ENCODE measurements around the gene DRD5.
A peak's percentile ranks its signal among the peaks of the same experiment; 100 is the strongest.
"Not testable (repeated sequence)": the region's sequence is repeated elsewhere in the genome, so short reads cannot be mapped to it uniquely, and the experiment has no call there.

The DRD5 gene

DNA sequence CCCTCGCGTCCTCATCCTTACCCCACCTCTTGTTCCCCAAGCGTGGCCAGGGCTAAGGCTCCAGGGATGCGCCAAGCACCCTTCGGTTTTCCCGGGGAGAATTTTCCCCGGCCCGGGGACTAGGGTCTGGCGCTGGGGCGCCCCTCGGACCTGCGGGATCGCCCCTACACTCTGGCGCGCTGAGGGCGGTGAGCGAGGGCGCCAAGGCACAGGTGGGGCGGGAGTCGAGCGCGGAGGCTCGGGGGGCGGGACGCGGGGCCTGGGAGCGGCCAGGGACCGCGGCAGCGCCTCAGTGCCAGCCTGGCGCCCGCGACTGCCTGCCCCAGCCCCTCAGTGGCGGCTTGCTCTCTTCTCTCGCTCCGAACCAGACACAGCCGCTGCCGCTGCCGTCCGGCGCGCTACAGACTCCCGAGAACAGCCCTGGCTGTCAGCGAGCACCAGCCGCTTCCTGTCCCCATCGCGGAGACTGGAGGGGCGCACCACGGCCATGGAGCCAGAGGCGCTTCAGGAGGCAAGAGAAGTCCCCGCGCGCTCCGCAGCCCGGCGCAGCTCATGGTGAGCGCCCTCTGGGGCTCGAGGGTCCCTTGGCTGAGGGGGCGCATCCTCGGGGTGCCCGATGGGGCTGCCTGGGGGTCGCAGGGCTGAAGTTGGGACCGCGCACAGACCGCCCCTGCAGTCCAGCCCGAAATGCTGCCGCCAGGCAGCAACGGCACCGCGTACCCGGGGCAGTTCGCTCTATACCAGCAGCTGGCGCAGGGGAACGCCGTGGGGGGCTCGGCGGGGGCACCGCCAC is at the start of gene DRD5:
TSS of gene DRD5 (plus strand) at position 292 of the 793 bp plus-strand sequence. CDS start at position 688, 396 bp downstream.
- no peak for DNase-seq (ENCODE audit: low read depth in 2 of 2)

DNA sequence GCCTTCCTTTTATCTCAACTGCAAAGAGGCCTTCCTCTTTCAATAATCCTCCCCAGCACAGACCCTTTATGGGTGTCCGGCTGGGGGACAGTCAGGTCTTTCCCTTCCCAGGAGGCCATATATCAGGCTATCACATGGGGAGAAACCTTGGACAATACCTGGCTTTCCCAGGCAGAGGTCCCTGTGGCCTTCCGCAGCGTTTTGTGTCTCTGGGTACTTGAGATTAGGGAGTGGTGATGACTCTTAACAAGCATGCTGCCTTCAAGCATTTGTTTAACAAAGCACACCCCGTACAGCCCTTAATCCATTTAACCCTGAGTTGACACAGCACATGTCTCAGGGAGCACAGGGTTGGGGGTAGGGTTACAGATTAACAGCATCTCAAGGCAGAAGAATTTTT is 49.2 kb upstream of the DRD5 start:
- DNase-seq (ENCODE audit: low read depth in 2 of 2): not testable (repeated sequence)

DNA sequence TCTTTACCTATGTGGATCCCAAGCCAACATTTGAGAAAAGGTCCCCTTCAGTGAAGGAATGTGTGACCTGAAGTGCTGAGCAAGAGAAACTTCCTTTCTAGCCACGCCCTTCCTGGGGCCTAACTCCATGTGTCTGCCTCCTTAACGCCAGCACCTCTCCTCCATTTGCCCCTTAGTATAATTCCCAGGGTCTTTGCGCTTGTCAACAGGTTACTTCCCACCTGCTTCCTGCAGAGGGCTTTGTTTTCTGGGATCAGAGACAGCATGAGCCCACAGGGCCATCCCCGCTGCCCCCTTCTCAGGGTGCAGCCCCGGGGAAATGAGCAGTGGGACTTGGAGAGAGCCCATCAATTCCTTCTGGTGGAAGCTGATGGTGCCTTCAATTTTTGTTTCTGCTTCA is 45.9 kb upstream of the DRD5 start:
- DNase-seq (ENCODE audit: low read depth in 2 of 2): no peak

DNA sequence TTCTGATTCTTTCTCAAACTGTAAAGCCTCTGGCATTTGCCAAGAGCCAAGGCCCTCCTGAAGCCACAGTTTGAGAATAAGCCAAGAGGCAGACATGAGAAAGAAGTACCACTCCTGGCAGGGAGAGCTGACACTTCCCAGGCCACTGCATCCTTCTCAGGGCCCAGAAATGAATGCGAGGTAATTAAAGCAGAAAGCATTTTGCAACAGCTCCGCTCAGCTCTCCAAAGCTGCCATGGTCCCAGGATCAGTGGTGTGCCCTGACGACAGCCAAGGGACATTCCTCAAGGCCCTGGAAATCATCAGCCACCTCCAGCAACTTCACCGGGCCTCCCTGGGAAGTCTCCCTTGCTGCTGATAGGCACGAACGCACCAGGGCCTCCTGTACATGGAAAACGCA is 44.2 kb upstream of the DRD5 start:
- not testable (repeated sequence) for DNase-seq (ENCODE audit: low read depth in 2 of 2)

DNA sequence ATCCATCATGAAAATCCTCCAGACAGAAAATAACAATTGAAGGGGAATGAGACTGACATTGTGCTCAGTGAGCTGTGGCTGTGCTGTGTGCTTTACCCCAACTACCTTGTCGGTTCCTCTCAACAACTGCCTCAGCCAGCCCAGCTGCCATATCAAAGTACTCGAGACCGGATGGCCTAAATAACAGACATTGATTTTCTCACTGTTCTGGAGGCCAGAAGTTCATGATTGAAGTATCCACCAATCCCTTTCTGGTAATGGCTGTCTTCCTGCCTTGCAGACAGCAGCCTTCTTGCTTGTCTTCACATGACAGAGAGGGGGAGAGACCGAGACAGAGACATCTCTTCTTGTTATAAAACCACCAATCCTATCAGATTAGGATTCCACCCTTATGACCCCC is 37.6 kb upstream of the DRD5 start:
- DNase-seq (ENCODE audit: low read depth in 2 of 2): not testable (repeated sequence)

DNA sequence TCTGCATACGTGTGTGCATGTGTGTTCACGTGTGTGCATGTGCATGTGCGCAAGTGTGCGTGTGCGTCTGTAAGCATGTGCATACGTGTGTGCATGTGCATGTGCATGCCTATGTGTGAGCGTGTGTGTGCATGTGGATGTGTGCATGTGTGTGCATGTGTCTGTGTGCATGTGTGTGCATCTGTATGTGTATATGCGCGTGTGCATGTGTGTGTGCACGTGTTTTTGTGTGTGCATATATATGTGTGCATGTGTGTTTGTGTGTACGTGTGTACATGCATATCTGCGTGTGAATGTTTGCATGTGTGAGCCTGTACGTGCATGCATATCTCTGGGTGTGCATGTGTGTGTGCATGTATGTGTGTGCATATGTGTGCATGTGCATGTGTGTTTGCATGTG is 35.7 kb upstream of the DRD5 start:
- DNase-seq (ENCODE audit: low read depth in 2 of 2): no peak

DNA sequence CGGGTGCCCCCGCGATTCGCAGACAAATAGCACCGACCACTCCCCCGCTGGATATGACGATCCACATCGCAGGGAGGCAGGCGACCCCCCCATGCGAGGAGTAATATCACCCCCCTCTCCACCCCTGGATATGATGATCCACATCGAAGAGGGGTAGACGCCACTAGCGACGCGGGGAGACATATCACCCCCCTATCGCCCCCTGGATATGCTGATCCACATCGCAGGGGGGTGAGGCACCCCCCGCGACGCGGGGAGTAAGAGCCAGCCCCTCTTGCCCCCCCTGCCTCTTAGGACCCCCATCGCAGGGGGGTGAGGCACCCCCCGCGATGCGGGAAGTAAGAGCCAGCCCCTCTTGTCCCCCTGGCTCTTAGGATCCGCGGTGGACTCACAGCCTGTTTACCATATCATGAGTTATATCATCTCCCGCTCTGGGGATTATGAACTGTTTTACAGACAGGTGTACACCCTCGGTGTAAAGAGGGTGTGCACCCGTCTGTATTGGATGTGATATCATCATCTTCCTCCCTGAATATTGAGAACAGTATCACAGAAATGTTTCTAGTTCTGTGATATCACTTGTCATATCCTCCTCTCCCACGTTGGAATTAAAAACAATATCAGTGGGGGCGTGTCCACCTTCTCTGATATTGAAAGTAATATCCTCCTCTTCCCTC is 22.7 kb upstream of the DRD5 start:
- DNase-seq (ENCODE audit: low read depth in 2 of 2): no peak

DNA sequence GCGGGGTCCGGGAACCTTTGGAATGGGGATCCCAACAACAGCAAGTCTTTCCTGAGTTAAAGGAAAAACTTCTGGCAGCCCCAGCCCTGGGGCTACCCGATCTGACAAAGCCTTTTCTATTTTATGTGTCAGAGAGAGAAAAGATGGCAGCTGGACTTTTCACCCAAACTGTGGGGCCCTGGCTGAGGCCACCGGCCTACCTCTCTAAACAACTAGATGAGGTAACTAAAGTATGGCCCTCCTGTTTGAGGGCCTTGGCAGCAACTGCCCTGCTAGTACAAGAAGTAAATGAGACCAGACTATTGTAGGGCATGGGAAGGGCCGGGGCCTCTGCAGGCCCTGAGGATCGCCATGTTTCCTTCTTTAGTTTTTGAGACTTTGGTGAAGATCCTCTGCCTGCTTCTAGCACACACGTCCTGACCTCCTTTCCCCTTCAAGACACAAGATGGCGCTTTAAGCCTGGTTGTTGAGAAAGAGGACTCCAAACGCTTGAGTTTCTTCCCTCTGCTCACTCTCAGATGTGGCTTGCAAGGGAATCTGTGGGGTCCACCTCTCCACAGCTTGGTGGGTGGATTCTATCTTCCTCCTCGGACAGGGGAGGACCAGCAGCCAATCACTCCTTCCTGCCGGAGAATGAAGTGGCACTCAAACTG is 18.5 kb upstream of the DRD5 start:
- peak in 1 of 2 donors; percentile 3 for DNase-seq (ENCODE audit: low read depth in 2 of 2)

DNA sequence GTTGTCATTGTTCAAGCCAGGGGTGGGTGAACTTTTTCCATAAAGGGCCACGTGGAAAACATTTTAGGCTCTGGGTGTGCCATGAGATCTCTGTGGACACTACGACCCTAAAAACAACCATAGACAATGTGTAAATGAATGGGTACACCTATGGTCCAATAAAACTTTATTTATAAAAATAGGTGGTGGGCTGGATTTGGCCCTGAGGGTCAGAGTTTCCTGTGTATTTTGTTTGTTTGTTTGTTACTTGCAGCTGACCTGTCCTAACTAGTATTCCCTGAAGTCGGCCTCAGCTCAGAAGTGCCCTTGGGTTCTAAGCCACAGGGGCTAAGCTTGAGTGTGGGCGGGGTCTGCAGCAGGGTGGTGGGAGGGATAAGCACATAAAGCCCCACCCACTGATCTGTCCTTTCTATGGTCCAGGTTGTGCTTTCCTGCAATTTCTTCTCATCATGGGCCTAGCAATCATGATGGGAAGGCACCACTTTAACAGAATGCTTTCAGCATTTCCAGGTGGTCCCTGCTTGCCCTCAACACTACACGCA is 17.2 kb upstream of the DRD5 start:
- no peak for DNase-seq (ENCODE audit: low read depth in 2 of 2)

DNA sequence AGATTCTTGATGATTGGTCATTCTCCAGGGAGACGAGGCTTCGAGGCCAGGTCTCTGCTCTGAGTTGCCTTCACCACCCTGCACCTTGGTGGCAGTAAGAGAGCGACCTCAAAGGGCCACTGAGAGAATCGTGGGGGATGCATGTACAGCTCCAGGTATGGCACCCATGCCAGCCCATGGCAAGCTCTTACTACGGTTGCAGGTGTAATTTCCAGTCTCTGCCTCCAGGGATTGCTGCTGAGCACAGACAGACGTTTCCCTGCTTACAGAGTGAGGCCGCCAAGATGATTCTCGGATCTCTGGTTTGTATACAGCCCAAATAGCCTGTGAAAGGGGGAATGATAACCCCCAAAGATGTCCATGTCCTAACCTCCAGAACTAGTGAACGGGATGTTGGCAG is 16.3 kb upstream of the DRD5 start:
- DNase-seq (ENCODE audit: low read depth in 2 of 2): no peak

DNA sequence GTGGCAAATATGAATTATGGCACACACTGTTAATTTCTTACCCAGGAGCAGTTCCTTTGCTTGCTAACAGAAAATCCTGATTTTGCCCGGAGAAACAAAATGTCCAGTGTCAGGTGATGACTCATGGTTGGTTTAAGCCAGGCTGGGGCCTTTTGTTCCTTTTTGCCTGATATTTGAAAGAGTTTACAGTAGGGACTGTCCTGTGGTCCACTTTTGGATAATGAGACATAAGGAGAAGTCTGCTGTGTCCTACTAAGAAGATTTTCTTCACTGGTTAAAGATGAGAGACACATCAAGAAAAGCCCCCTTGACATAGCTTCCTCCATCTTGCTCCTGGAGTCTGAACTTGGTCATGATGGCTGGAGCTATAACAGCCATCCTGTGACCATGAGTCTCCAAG is 12.1 kb upstream of the DRD5 start:
- DNase-seq (ENCODE audit: low read depth in 2 of 2): no peak

DNA sequence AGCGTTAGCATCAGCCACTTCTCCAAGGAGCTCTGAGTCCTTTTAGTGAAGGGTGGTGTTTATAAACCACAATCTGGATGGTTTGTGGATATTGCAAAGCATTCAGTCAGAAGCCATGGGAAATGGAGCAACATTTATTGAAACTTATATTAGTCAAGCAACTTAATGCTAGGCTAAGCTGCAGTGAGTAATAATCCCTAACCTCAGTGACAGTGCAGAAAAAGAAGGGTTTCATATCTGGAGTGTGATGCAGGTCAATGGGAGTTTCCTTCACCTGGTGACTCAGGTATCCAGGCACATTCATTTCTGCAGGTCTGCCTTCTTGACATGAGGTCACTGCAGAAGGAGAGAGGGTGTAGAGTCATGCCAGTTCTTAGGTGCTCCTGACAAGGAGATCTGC is 10.4 kb upstream of the DRD5 start:
- no peak for DNase-seq (ENCODE audit: low read depth in 2 of 2)

DNA sequence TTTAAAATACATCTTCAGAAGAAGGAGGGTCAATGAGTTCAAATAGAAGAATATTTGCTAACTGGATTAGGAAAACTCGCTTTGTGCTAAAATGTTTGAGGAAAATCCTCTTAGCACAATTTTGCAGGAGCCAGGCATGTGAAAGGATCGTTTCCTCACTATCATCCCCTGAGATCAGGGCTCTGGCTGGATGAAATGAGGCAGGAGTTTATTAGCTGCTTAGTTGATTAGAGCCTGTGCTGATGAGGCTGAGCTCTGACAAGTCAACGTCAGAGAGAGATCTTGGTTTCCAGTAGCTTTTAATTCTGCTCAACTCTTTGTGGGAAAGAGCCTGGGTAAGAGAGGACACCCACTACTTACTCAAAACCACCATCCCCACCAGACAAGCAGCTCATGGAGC is 8.0 kb upstream of the DRD5 start:
- DNase-seq (ENCODE audit: low read depth in 2 of 2): no peak

DNA sequence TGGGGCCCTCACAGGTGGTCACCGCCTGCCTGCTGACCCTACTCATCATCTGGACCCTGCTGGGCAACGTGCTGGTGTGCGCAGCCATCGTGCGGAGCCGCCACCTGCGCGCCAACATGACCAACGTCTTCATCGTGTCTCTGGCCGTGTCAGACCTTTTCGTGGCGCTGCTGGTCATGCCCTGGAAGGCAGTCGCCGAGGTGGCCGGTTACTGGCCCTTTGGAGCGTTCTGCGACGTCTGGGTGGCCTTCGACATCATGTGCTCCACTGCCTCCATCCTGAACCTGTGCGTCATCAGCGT is 652 bp downstream of the DRD5 start:
- DNase-seq (ENCODE audit: low read depth in 2 of 2): no peak

DNA sequence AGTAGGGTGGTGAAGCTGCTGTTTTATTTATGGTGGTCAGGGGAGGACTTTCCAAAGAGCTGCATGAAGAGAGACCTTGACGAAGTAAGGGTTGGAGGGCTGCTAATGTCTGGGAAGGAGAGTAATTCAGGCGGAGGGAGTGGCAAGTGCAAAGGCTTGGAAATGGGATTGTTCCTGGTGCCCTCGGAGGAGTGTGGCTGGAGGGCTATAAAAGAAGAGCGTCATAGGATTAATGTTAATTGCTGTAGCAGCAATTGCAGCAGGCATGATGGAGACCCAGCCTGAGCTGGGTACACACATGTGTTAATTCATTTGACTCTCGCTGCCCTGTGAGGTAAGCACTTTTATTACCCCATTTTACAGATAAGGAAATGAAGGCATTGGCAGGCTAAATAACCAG is 4.5 kb downstream of the DRD5 start:
- DNase-seq (ENCODE audit: low read depth in 2 of 2): not testable (repeated sequence)

DNA sequence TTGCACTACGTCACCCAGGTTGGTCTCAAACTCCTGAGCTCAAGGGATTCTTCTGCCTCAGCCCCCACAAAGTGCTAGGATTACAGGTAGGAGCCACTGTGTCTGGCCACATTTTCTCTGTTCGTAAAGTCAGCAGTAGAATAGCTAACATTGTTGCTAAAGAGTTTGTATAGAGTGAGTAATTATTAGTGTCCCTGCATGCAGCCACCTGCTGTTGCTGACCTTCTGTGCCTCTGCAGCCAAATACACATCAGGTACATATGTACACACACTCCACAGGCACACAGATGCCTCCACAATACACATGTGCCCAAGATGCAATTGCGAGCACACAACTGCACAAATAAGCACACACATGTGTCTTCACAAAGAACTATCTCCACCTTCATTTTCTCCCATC is 10.9 kb downstream of the DRD5 start:
- DNase-seq (ENCODE audit: low read depth in 2 of 2): no peak

DNA sequence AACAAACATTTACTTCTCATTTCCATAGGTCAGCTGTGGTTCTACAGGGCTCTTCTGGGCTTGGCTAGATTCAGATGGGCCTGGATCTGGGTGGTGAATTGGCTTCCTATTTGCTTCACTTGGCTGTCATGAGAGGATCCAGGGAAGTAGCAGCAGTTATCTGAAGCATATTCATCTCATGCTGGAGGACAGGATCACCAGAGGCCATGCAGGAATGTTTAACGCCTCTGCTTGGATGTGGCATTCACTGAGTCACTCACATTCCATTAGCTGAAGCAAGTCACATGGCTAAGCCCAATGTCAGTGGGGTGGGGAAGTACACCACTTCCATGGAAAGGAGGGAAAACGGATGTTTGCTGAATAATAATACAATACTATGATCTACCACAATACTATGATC is 15.2 kb downstream of the DRD5 start:
- DNase-seq (ENCODE audit: low read depth in 2 of 2): not testable (repeated sequence)

DNA sequence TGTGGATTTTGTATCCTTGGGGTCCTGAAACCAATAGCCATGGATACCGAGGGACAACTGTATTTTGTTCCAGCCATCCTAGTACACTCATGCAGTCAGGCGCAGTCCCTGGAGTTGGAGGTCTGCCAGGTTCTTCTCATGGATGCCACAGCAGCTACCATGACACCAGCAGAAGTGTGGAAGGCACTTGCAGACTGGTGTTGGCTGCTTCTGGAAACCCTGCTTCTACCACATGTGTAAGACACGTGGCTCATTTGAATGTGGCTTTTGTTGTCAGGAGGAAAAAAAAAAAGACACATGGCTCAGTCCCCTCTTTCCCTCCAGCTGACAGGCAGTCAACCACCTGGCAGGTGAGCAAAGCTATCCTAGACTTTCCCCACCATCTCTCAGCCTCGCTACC is 19.4 kb downstream of the DRD5 start:
- no peak for DNase-seq (ENCODE audit: low read depth in 2 of 2)

DNA sequence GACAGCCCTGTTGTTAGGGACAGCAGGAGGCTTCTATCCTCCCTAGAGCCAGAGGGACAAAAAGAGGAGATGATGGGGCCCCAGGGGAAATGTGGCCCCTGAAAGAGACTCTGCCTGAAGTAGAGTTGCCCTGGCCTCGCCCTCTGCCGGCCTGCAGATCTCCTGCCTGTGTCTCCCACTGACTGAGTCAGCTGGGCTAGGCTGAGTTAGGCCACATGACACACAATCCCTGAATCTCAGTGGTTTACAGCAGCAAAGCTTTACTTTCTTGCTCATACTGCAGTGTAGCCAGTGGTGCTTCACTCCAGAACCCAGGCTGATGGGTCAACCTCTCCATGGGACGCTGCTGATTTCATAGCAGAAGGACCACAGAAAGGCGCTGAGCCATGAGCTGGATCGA is 23.5 kb downstream of the DRD5 start:
- no peak for DNase-seq (ENCODE audit: low read depth in 2 of 2)

DNA sequence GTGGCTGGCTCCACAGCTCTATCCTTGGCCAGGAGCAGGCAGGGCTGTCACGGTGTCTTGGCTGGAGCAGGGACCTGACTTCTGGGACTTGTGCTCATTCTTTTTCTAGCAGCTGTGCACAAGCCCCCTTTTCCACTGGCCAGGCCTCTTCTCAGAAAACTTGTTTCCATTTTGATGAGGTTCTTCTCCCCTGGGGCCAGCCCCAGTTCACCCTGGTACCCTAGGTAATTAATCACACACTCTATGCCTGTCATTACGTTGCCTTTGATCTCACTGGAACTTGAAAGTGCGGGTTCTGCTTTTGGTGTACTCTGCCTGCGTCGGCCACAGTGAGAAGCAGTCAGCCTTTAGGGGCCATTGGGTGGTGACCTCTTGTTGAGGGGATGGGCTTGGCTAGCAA is 26.6 kb downstream of the DRD5 start:
- DNase-seq (ENCODE audit: low read depth in 2 of 2): no peak

DNA sequence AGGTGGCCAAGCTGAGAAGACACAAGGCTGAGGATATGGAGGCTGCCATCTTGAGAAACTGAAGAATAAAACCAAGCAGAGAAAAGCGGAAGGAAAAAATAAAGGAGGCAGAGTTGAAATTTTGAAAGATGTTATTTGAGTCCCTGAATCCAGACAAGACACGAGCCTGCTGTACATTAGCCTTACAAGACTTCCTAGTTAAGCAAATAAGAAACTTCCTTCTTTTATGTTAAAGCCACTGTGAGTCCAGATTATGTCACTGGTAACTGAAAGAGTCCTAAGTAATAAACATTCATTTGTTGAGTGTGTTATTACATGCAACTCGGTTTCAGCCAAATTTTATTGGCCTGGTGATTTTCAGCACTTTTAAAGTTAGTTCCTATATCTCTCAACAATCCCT is 30.4 kb downstream of the DRD5 start:
- DNase-seq (ENCODE audit: low read depth in 2 of 2): no peak

DNA sequence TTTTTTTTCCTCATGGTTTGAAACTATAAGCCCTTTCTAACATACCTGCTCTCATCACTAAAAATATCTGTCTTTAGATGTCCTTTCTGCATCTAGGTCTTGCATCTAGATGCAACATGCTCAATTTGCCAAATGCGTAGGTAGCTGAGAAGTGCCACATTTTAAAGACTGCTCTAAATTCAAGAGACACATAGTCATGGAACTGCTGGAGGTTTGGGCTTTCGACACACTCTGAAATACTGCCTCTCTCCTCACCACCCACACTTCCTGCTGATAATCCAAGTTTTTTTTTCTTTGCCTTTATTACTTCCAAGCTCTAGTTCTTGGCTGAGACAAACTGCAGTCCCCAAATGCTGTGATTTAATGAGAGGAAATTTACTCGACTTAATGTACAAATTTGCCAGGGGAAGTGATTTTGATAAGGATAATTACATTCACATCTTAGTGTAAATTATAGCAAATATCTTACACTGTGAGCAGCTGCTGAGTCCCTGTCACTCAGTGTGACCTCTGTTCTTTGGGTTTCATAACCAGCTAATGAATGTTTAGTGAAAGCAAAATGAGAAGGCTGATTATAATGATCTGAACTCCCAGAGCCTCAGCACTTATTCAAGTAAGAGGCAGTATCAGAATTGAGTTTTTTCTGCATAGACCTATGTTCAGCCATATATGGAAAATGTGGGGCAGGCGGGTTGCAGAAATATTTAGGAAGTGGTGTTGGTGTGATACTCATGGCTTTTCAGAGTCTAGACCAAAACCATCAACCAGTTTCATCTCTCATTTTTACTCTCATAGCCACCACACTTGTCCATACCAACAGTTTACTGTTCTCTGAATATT is 31.3 kb downstream of the DRD5 start:
- DNase-seq (ENCODE audit: low read depth in 2 of 2): no peak
